Karpas-422 (cell line): ENCODE measurements around the gene GPR39. TPM values are rescaled to one million over a fixed set of nuclear protein-coding genes. Genes with fewer than 3 reads are reported as not detected.

Source experiments
- DNase-seq: peaks from one replicate; pipeline ENCODE4 v3.0.0-alpha.2; 2015
- H2AFZ ChIP-seq: fragments of 200-600 bp; sonication (generic); 2 replicates; pipeline ENCODE4 v1.6.1; 2014; ENCODE audit warnings: antibody characterized with exemption, low read length, mixed read lengths
- H3K27ac ChIP-seq: fragments of 200-600 bp; sonication (generic); 2 replicates; pipeline ENCODE4 v1.5.1; 2014; ENCODE audit warnings: mild to moderate bottlenecking, low read length, moderate library complexity
- H3K27me3 ChIP-seq: fragments of 200-600 bp; sonication (generic); 2 replicates; pipeline ENCODE4 v1.6.1; 2014; ENCODE audit warnings: low read length, mixed read lengths
- H3K36me3 ChIP-seq: fragments of 200-600 bp; sonication (generic); 2 replicates; pipeline ENCODE4 v1.6.1; 2014; ENCODE audit warnings: low read length, mixed read lengths; ENCODE audit not compliant: insufficient read depth
- H3K4me1 ChIP-seq: fragments of 200-600 bp; sonication (generic); 2 replicates; pipeline ENCODE4 v1.6.1; 2014; ENCODE audit warnings: mild to moderate bottlenecking, low read length, mixed read lengths
- H3K4me2 ChIP-seq: fragments of 200-600 bp; sonication (generic); 2 replicates; pipeline ENCODE4 v1.6.1; 2014; ENCODE audit warnings: low read length, low read depth, mild to moderate bottlenecking; ENCODE audit not compliant: poor library complexity, severe bottlenecking
- H3K4me3 ChIP-seq: fragments of 200-600 bp; sonication (generic); 2 replicates; pipeline ENCODE4 v1.5.1; 2014; ENCODE audit warnings: mild to moderate bottlenecking, antibody characterized with exemption, low read length, mixed read lengths
- H3K79me2 ChIP-seq: fragments of 200-600 bp; sonication (generic); 2 replicates; pipeline ENCODE4 v1.6.1; 2014; ENCODE audit warnings: mild to moderate bottlenecking, low read length, mixed read lengths
- H3K9ac ChIP-seq: fragments of 200-600 bp; sonication (generic); 2 replicates; pipeline ENCODE4 v1.6.0; 2014; ENCODE audit warnings: low read length
- H3K9me2 ChIP-seq: fragments of 200-600 bp; sonication (generic), shearing (Covaris generic); replicated peaks from 2 replicates; pipeline ENCODE4 v1.6.0; 2014; ENCODE audit warnings: mild to moderate bottlenecking, low read length, moderate library complexity; ENCODE audit not compliant: insufficient read depth
- H3K9me3 ChIP-seq: fragments of 300-700, 200-600 bp; sonication (generic); 2 replicates; pipeline ENCODE4 v1.6.1; 2014; ENCODE audit warnings: low read length, mixed read lengths
- H4K20me1 ChIP-seq: fragments of 200-600 bp; sonication (generic); 2 replicates; pipeline ENCODE4 v1.6.1; 2014; ENCODE audit warnings: mild to moderate bottlenecking, antibody characterized with exemption, low read length, low read depth; ENCODE audit not compliant: insufficient read depth
- total RNA-seq: library from RNA; depleted of rRNA; stranded (reverse); fragments of >200 nt; shearing (Covaris generic); gene quantifications from 2 replicates; pipeline ENCODE4 v1.2.3, GENCODE V29; 2014; ENCODE audit warnings: low replicate concordance

The GPR39 gene
- total RNA-seq, 1 experiment from 2014 or later = 0.34 TPM

- Histone ChIP-seq H4K20me1 (no peaks in the 10 kb centered on the region), H2AFZ (no peak overlapping the region), H3K27me3 (no peaks in the 10 kb centered on the region), H3K4me3 (no peak overlapping the region), H3K9ac (no peak overlapping the region), H3K79me2 (no peaks in the 10 kb centered on the region), H3K27ac (no peak overlapping the region), H3K4me2 (no peak overlapping the region), H3K36me3 (no peaks in the 10 kb centered on the region), H3K9me3 (no peaks in the 10 kb centered on the region), H3K4me1 (no peaks in the 10 kb centered on the region), H3K9me2 (no peaks in the 10 kb centered on the region)
- DNase-seq = no peak
Measured at GRCh38 chr2:132595693-132596092, 179.1 kb downstream of the GPR39 start.

GRCh38 chr2:132597166-132597565, 180.6 kb downstream of the GPR39 start:
- Histone ChIP-seq H3K4me3 (no peak overlapping the region), H3K9me3 (no peaks in the 10 kb centered on the region), H3K27me3 (no peaks in the 10 kb centered on the region), H3K79me2 (no peaks in the 10 kb centered on the region), H3K9ac (no peak overlapping the region), H3K4me2 (no peak overlapping the region), H3K36me3 (no peaks in the 10 kb centered on the region), H4K20me1 (no peaks in the 10 kb centered on the region), H3K9me2 (no peaks in the 10 kb centered on the region), H2AFZ (no peak overlapping the region), H3K4me1 (no peaks in the 10 kb centered on the region), H3K27ac (no peak overlapping the region)
- DNase-seq = no peak

- Histone ChIP-seq H3K36me3 (no peaks in the 10 kb centered on the region), H3K4me3 (no peak overlapping the region), H3K79me2 (no peaks in the 10 kb centered on the region), H3K9me3 (no peaks in the 10 kb centered on the region), H3K9me2 (no peaks in the 10 kb centered on the region), H3K9ac (no peak overlapping the region), H3K4me2 (no peak overlapping the region), H3K27ac (no peak overlapping the region), H4K20me1 (no peaks in the 10 kb centered on the region), H3K27me3 (no peaks in the 10 kb centered on the region), H3K4me1 (no peaks in the 10 kb centered on the region), H2AFZ (no peak overlapping the region)
- DNase-seq = no peak
Measured at GRCh38 chr2:132597831-132598230, 181.2 kb downstream of the GPR39 start.

GRCh38 chr2:132598536-132598935, 181.9 kb downstream of the GPR39 start:
- Histone ChIP-seq H3K4me3 (no peak overlapping the region), H3K4me2 (no peak overlapping the region), H3K27me3 (no peaks in the 10 kb centered on the region), H3K9me3 (no peaks in the 10 kb centered on the region), H3K4me1 (no peaks in the 10 kb centered on the region), H3K79me2 (no peaks in the 10 kb centered on the region), H3K9ac (no peak overlapping the region), H3K27ac (no peak overlapping the region), H2AFZ (no peak overlapping the region), H3K36me3 (no peaks in the 10 kb centered on the region), H4K20me1 (no peaks in the 10 kb centered on the region), H3K9me2 (no peaks in the 10 kb centered on the region)
- DNase-seq = no peak

GRCh38 chr2:132599556-132599955, 183.0 kb downstream of the GPR39 start:
- H3K79me2 ChIP-seq = no peaks in the 10 kb centered on the region
- H3K9me2 ChIP-seq = no peaks in the 10 kb centered on the region
- no peak overlapping the region for H3K9ac ChIP-seq
- no peak for DNase-seq
- no peaks in the 10 kb centered on the region for H3K27me3 ChIP-seq
- no peak overlapping the region for H3K4me3 ChIP-seq
- H4K20me1 ChIP-seq = no peaks in the 10 kb centered on the region
- H3K4me2 ChIP-seq = no peak overlapping the region
- no peak overlapping the region for H3K27ac ChIP-seq
- H3K9me3 ChIP-seq = no peaks in the 10 kb centered on the region
- H3K36me3 ChIP-seq = no peaks in the 10 kb centered on the region
- no peaks in the 10 kb centered on the region for H3K4me1 ChIP-seq
- no peak overlapping the region for H2AFZ ChIP-seq

GRCh38 chr2:132604561-132604960, 188.0 kb downstream of the GPR39 start:
- Histone ChIP-seq H3K4me2 (no peak overlapping the region), H3K27ac (no peak overlapping the region), H3K4me1 (peaks cover 9% of the 10 kb centered on the region), H3K9me2 (no peaks in the 10 kb centered on the region), H3K4me3 (no peak overlapping the region), H3K79me2 (no peaks in the 10 kb centered on the region), H3K27me3 (no peaks in the 10 kb centered on the region), H4K20me1 (no peaks in the 10 kb centered on the region), H3K36me3 (no peaks in the 10 kb centered on the region), H2AFZ (no peak overlapping the region), H3K9me3 (no peaks in the 10 kb centered on the region), H3K9ac (no peak overlapping the region)
- DNase-seq = no peak

- Histone ChIP-seq H2AFZ (no peak overlapping the region), H3K27me3 (no peaks in the 10 kb centered on the region), H3K9me2 (no peaks in the 10 kb centered on the region), H3K4me2 (peak overlapping the region; percentile 18), H3K9me3 (no peaks in the 10 kb centered on the region), H3K79me2 (no peaks in the 10 kb centered on the region), H3K4me1 (peaks cover 9% of the 10 kb centered on the region), H3K27ac (no peak overlapping the region), H3K9ac (no peak overlapping the region), H3K36me3 (no peaks in the 10 kb centered on the region), H4K20me1 (no peaks in the 10 kb centered on the region), H3K4me3 (no peak overlapping the region)
- peak; percentile 42 for DNase-seq
Measured at GRCh38 chr2:132605236-132606180, 188.9 kb downstream of the GPR39 start.

GRCh38 chr2:132606649-132607048, 190.0 kb downstream of the GPR39 start:
- Histone ChIP-seq H3K27me3 (no peaks in the 10 kb centered on the region), H3K4me3 (no peak overlapping the region), H3K9ac (no peak overlapping the region), H3K36me3 (no peaks in the 10 kb centered on the region), H3K27ac (no peak overlapping the region), H3K9me3 (no peaks in the 10 kb centered on the region), H2AFZ (no peak overlapping the region), H4K20me1 (no peaks in the 10 kb centered on the region), H3K79me2 (no peaks in the 10 kb centered on the region), H3K4me2 (no peak overlapping the region), H3K9me2 (no peaks in the 10 kb centered on the region), H3K4me1 (peaks cover 18% of the 10 kb centered on the region)
- DNase-seq = no peak
